ENCODE results near the gene HBS1L. TPM values are rescaled to one million over a fixed set of nuclear protein-coding genes. Genes with fewer than 3 reads are reported as not detected.

Gene HBS1L
- total RNA-seq, 1 experiment from 2014 or later, result 89.4 TPM

DNA sequence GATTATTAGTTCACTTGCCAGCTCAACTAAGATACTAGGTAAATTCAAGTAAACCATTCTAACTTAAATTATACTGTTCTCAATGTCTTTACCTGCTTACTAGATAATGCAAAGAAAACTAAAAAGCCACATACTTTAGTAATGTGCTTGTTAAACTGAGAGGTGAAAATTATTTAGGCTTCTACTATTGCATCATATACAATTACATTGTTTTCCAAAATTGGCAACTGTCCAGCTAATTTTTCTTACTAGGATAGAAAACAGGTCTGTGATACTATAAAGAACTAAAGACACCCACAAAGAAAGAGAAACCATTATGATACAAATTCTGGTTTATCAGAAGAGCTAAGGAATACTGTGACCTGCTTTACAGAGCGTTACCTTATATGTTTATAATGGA, 59.1 kb downstream of the HBS1L start:
- no peak for TF ChIP-seq SP1 (IDR thresholded peaks at IDR 0.05; ENCODE audit: low read depth)
- no peak for TF ChIP-seq ELF1 (IDR thresholded peaks at IDR 0.05; ENCODE audit: borderline replicate concordance, low read depth)
- TF ChIP-seq ZFX (IDR thresholded peaks at IDR 0.05), result no peak
- TF ChIP-seq TCF7L2 (IDR thresholded peaks at IDR 0.05; ENCODE audit: borderline replicate concordance, extremely low read depth, insufficient read depth, insufficient read length), result no peak
- no peak for TF ChIP-seq SIN3A (IDR thresholded peaks at IDR 0.05; ENCODE audit: low read depth)
- H3K27ac ChIP-seq (ENCODE audit: low read depth, low read length), result no peak overlapping the region
- intact Hi-C loops (cut with micrococcal nuclease), result no loop called here
- H3K27me3 ChIP-seq (ENCODE audit: insufficient read depth, low read length), result no peaks in the 10 kb centered on the region
- BruUV-seq (replicated peaks), result no TSS peak
- H3K9me2 ChIP-seq (ENCODE audit: insufficient read depth), result no peaks in the 10 kb centered on the region
- no peak overlapping the region for H3K4me3 ChIP-seq (replicated peaks in 1 of 2; ENCODE audit: low read depth in 1 of 2, low read length in 2 of 2)
- 0 out of 2 replicates have a peak, but pooled peaks cover 2% of the 10 kb centered on the region for H4K20me1 ChIP-seq (ENCODE audit: insufficient read depth)
- H2AFZ ChIP-seq (ENCODE audit: low read depth, low read length, poor library complexity, severe bottlenecking), result no peak overlapping the region
- no peaks in the 10 kb centered on the region for H3K4me1 ChIP-seq (ENCODE audit: control insufficient read depth in 1 of 2, insufficient read depth in 2 of 2, low read length in 2 of 2)
- H3K4me2 ChIP-seq (ENCODE audit: low read length), result no peak overlapping the region
- H3K9me3 ChIP-seq (ENCODE audit: control insufficient read depth in 1 of 2, insufficient read depth in 1 of 2, low read depth in 1 of 2, low read length in 2 of 2), result no peaks in the 10 kb centered on the region
- POLR2A ChIA-PET, result no interaction called here
- ATAC-seq (no peak), DNase-seq (ENCODE audit: low read depth, low spot score) (no peak)
- no peaks in the 10 kb centered on the region for H3K79me2 ChIP-seq (ENCODE audit: insufficient read depth, low read length)
- CTCF ChIA-PET, result interaction anchor here (1.0 to 1.7 kb wide), 2 partner anchors 8 to 55 kb away, joined by 3 to 6 read pairs; no protein-coding TSS in a partner anchor
- RAD21 ChIA-PET (ENCODE audit: low non-redundant PET in 1 of 2, low total read pairs in 2 of 2, uncharacterized antibody in 2 of 2, unreplicated experiment in 2 of 2), result no interaction called here
- peaks cover 8 to 13% of the 10 kb centered on the region in 2 experiments; a peak in 2 of 4 replicates for H3K36me3 ChIP-seq (ENCODE audit: control insufficient read depth in 1 of 2, insufficient read depth in 2 of 2, low read length in 2 of 2)
- no peak overlapping the region for H3K9ac ChIP-seq (ENCODE audit: low read length)

DNA sequence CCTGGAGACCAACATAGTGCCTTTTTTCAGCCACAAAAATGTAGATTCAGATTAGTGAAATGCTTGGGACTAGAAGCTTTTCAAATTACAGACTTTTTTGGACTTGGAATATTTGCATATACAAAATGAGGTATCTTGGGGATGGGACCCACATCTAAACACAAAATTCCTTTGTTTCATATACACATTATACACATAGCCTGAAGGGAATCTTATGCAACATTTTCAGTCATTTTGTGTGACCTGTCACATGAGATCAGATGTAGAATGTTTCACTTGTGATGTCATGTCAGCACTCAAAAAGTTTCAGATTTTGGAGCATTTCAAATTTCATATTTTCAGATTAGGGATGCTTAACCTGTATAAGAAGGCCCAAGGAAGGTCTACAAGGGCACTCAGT, 60.2 kb downstream of the HBS1L start:
- Histone ChIP-seq H3K27ac (ENCODE audit: low read depth, low read length) (no peak overlapping the region), H3K79me2 (ENCODE audit: insufficient read depth, low read length) (no peaks in the 10 kb centered on the region), H3K4me2 (ENCODE audit: low read length) (no peak overlapping the region), H3K27me3 (ENCODE audit: insufficient read depth, low read length) (no peaks in the 10 kb centered on the region), H3K4me1 (ENCODE audit: control insufficient read depth in 1 of 2, insufficient read depth in 2 of 2, low read length in 2 of 2) (no peaks in the 10 kb centered on the region), H3K9me3 (ENCODE audit: control insufficient read depth in 1 of 2, insufficient read depth in 1 of 2, low read depth in 1 of 2, low read length in 2 of 2) (no peaks in the 10 kb centered on the region), H2AFZ (ENCODE audit: low read depth, low read length, poor library complexity, severe bottlenecking) (no peak overlapping the region), H3K36me3 (ENCODE audit: control insufficient read depth in 1 of 2, insufficient read depth in 2 of 2, low read length in 2 of 2) (peaks cover 8 to 13% of the 10 kb centered on the region in 2 experiments; a peak in 2 of 4 replicates), H3K4me3 (replicated peaks in 1 of 2; ENCODE audit: low read depth in 1 of 2, low read length in 2 of 2) (no peak overlapping the region), H4K20me1 (ENCODE audit: insufficient read depth) (0 out of 2 replicates have a peak, but pooled peaks cover 2% of the 10 kb centered on the region), H3K9me2 (ENCODE audit: insufficient read depth) (no peaks in the 10 kb centered on the region), H3K9ac (ENCODE audit: low read length) (no peak overlapping the region)
- RAD21 ChIA-PET (ENCODE audit: low non-redundant PET in 1 of 2, low total read pairs in 2 of 2, uncharacterized antibody in 2 of 2, unreplicated experiment in 2 of 2), result no interaction called here
- BruUV-seq (replicated peaks), result no TSS peak
- DNase-seq (ENCODE audit: low read depth, low spot score) (no peak), ATAC-seq (no peak)
- CTCF ChIA-PET, result interaction anchor here (1.0 to 2.3 kb wide), 3 partner anchors 8 to 54 kb away, joined by 3 to 9 read pairs (median 6); no protein-coding TSS in a partner anchor
- intact Hi-C loops (cut with micrococcal nuclease), result no loop called here
- POLR2A ChIA-PET, result no interaction called here
- TF ChIP-seq POLR2AphosphoS5 (IDR thresholded peaks at IDR 0.05; ENCODE audit: low read depth, low read length) (no peak), MAX (IDR thresholded peaks at IDR 0.05) (no peak), CTCF (IDR thresholded peaks at IDR 0.05 in 2 of 3, conservative IDR thresholded peaks at IDR 0.05 in 1 of 3; ENCODE audit: borderline replicate concordance in 1 of 3, insufficient read depth in 1 of 3, low read depth in 2 of 3, low read length in 2 of 3) (no peak), FOSL1 (IDR thresholded peaks at IDR 0.05; ENCODE audit: low read depth) (no peak), ZBTB33 (IDR thresholded peaks at IDR 0.05; ENCODE audit: extremely low read depth, insufficient replicate concordance, low read length) (no peak), EZH2 (IDR thresholded peaks at IDR 0.05) (no peak), ELF1 (IDR thresholded peaks at IDR 0.05; ENCODE audit: borderline replicate concordance, low read depth) (no peak), SIN3A (IDR thresholded peaks at IDR 0.05; ENCODE audit: low read depth) (no peak), SP1 (IDR thresholded peaks at IDR 0.05; ENCODE audit: low read depth) (no peak), CEBPB (IDR thresholded peaks at IDR 0.05; ENCODE audit: low read depth) (no peak), ATF3 (IDR thresholded peaks at IDR 0.05) (no peak)
